G401 (cell line): Measurements from ENCODE around the gene PLXNB1. TPM values are rescaled to one million over a fixed set of nuclear protein-coding genes. Genes with fewer than 3 reads are reported as not detected.

Experiments
- DNase-seq: peaks from one replicate; pipeline ENCODE4 v3.0.0-alpha.2; 2015; ENCODE audit warnings: low spot score
- in situ Hi-C: cut with HindIII; loops from 2 replicates; pipeline ENCODE4 v1.10.0; 2016; ENCODE audit warnings: low sequenced_read_pairs, mixed read lengths
- total RNA-seq: library from RNA; depleted of rRNA; stranded (reverse); fragments of >200 nt; shearing (Covaris generic); gene quantifications from 2 replicates; pipeline ENCODE4 v1.2.3, GENCODE V29; 2014

Gene PLXNB1
- total RNA-seq, 1 experiment from 2014 or later = 23.5 TPM

GRCh38 chr3:48423241-48423882 lies 6.5 kb downstream of the PLXNB1 start:
- in situ Hi-C loops = no loop called here

GRCh38 chr3:48422681-48423080 lies 7.2 kb downstream of the PLXNB1 start:
- in situ Hi-C loops = no loop called here
- DNase-seq = no peak

More at GRCh38 chr3:48423241-48423882, 6.5 kb downstream of the PLXNB1 start:
- no peak for DNase-seq

GRCh38 chr3:48422272-48422671 lies 7.6 kb downstream of the PLXNB1 start:
- no peak for DNase-seq
- in situ Hi-C loops = no loop called here

DNA sequence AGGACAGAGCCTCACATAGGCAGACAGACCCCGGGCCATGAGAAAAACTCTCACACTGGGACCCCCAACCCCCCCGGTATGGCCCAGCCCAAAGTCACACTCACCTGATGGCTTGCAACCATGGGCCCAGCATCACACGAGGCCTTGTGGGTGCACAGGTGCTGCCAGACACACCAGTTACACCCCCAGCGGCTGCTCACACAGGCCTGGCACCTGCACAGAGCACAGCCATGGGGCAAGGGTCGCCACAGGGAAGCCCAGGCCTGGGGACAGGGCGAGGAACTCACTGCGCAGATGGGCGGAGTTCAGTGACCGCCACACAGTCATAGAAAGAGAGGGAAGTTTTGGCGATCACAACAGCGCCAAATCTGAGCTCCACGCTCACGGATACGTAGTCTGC lies 9.3 kb downstream of the PLXNB1 start:
- in situ Hi-C loops = no loop called here
- no peak for DNase-seq

DNA sequence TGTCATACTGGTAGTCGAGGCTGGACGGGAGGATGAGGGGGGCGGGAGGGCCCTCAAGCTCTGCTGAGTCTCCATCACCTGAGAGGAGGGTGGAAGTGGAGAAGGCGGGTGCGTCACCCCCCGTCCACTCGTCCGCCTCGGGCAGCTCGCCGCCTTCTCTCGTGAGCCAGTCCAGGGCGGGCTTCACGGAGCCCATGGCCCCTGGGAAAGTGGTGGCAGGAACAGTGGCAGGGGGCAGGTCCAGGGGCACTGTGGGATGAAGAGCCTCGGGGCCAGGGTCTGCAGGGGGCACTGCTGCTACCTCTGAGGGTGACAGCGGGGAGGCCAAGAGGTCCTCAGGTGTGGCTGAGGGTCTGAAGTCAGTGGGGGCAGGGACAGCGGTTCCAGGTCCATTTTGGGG lies 10.3 kb downstream of the PLXNB1 start:
- DNase-seq = no peak
- in situ Hi-C loops = no loop called here

DNA sequence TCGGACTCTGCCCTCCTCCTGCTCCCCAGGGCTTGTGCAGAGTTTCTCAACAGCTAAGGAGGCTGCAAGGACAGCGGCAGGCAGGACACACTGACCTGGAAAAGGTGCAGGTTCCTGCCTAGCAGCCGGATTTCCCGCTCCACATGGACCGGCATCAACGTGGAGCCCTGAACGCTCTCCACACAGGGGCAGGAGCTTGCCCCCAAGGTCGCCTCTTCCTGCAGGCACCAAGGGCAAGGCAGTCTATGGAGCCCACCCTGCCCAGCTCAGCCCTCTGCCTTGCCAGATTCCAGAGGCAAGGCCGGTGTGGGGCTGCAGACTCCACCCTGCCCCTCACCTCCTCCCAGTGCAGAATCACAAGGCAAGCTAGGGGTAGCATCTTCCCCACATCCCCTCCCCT lies 10.7 kb downstream of the PLXNB1 start:
- no peak for DNase-seq

DNA sequence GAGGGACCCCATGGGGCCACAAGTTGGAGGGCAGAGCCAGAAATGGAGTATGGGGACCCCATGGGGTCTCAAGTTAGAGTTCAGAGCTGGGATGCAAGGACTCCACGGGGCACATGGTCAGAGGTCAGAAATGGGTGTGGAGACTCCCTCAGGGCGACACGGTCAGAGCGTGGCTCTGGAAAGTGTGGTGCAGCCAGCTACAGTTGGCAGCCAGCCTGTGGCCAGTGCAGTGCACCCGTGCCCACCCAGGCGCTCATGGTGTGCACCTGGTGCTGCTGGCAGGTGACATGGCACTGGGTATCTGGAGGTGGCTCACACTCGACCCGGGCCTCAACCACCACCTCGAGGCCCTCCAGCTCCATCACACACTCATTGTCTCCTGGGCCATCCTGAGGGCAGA lies 11.2 kb downstream of the PLXNB1 start:
- in situ Hi-C loops = no loop called here
- DNase-seq = no peak

More for the DNA sequence above, 10.7 kb downstream of the PLXNB1 start:
- in situ Hi-C loops = no loop called here

GRCh38 chr3:48418140-48418539 lies 11.7 kb downstream of the PLXNB1 start:
- no peak for DNase-seq
- in situ Hi-C loops = no loop called here

DNA sequence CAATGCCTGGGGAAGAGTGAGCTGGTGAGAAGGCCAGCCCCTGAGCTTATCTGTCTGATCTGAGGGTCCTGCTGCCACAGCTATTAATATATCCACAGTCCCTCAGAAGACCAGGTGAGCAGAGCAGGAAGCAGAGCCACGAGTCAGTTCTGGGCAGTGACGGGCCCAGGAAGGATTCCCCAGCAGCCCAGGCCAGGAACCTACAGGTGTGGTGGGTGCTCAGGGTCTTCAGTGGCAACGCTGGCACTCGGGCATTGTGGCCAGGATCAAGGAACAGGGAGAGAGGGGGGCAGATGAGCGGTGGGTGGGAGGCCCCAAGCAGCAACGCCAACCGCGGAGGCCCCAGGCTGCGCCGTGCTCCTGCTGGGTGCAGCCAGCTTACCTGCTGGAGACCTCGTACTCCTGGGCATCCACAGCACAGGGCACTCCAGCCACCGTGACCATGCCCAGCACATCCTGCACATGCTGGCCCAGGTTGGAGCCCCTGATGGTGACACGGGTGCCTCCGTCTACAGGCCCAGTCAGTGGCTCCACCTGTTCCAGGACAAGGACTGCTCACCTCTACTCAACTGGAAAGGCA lies 12.3 kb downstream of the PLXNB1 start:
- in situ Hi-C loops = no loop called here

DNA sequence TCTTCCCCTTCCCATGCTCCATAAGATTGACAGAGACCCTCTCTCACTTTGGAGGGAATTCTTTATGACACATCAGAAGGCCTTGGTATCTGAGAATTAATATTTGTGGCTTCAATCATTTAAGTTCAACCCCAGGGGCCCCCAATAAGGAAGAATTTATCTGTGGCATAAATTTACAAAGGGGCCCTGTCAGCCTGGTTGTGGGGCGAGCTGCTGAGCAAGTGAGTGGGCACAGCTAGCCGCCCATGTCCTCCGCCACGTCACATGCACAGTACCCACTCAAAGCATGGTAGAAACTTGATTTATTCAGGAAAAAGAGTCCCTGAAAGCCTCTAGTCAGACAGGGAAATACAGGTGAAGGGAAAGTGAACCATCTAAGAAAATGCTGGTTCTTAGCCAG lies 13.3 kb downstream of the PLXNB1 start:
- DNase-seq = no peak
- in situ Hi-C loops = no loop called here

More for the DNA sequence above, 12.3 kb downstream of the PLXNB1 start:
- DNase-seq = no peak

GRCh38 chr3:48416091-48416505 lies 13.8 kb downstream of the PLXNB1 start:
- no peak for DNase-seq
- in situ Hi-C loops = no loop called here

GRCh38 chr3:48415251-48415953 lies 14.5 kb downstream of the PLXNB1 start:
- no peak for DNase-seq
- in situ Hi-C loops = no loop called here

DNA sequence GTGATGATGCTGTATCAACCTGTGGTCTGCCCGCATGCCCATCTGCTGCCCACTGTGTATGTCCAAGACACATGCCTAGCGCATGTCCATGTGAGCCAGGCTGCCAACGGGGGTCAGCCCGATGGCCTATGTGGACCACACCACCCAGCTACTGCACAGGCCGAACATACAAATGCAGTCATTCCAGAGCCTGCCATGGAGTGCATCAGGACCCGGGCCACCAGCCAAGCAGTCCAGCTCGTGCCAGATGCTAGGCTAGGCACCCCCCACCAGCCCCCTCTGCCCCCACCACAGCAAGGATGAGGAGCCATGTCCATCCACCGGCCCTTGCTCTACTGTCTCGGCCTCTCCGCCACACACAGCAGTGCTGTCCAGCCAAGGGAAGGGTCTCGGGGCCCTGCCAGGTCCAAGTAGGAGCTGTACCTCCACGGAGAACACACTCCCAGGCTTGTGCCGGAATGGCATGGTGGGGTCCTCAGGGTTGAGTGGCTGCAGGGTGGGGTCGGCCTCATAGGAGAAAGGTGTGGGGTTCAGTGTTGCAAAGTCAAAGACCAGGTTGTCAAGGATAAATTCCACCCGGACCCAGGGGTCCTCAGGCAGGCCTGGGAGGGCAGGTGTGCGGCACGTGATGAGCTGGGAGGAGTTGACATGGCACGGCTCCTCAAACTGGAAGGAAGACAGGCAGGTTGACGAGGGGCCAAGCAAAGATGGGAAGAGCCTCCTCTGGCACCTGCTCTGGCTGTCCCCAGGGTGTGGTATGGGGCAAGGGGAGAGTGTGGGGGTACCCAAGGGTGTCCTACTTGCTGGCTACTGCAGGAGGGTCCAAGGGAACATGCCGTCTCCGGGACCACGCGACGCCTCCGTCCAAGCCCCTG lies 15.3 kb downstream of the PLXNB1 start:
- DNase-seq = no peak
- in situ Hi-C loops = no loop called here

DNA sequence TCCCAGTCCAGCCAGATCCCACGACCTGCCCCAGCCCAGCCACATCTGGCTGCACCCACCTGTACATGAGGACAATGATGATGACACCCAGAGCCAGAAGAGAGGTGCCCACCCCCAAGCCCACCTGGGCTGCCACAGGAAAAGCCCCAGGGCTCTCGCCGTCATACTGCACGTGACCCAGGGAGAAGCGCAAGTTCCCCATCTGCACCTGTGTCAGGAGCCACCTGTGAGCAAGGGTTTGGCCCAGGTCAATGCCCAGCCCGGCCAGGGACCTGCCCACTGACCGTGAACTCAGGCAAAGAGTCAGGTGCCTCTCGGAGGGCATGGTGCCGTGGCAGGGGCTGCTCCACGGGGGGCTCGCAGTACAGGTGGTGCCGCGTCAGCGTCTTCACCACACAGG lies 16.3 kb downstream of the PLXNB1 start:
- in situ Hi-C loops = no loop called here
- no peak for DNase-seq

- DNase-seq = no peak
- in situ Hi-C loops = no loop called here
Observed at GRCh38 chr3:48413086-48413485, 16.8 kb downstream of the PLXNB1 start.

GRCh38 chr3:48412375-48413001 lies 17.4 kb downstream of the PLXNB1 start:
- in situ Hi-C loops = no loop called here
- no peak for DNase-seq

DNA sequence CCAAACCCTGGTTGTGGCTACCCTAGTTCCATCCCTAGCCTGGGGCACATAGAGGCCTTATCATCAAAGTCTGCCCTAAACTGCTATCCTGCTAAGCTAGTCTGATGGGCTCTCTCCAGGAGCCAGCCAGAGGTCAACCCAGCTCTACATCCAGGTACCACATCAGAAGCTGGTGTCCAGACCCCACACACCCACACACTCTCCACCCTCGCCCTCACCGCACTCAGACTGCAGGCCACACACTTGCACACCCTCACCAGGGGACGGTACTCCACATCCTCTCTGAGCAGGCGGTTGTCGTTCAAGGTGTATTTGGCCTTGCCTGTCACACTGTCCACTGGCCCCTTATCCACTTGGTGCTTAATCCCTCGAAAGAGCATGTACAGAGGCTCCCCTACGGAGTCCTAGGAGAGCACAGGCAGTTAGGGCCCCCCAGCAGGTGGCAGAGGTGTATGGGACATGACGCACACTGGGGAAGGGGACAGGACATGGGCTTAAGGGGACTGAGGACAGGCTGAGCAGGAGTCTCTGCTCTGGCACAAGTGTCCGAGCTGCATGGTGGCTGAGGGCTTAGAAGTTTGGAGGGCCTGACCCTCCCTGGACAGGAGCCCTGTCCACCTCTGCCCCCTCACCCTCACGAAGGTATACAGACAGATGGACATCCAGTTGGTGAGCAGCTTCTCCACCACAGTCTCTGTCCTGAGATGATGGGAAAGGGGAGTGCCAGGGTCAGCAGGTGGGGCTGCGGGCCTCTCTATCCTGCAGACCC lies 18.1 kb downstream of the PLXNB1 start:
- no peak for DNase-seq
- in situ Hi-C loops = no loop called here

DNA sequence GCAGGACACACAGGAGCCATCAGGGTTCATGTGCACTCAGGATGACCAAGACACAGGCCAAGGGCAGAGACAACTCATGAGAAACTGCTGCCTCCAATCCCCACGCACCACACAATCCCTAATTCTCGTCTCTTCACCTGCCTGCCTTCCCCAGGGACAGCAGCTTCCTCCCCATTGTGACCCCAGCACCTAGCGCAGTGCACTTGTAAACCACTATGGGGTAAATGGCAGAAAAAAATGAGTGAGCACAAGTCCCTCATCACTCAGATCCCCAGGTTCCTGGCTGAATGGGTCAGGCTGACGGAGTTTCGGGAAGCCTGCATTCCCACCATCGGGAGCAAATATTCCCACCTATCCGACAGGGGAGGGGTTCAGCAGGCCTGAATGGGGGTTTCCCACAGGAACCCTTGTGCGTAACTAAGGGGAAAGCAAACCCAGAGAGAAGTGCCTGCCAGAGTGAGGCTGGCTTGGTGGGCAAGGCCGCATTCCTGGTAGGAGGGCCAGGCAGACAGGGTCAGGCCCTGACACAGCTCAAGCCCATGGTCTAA lies 18.8 kb downstream of the PLXNB1 start:
- DNase-seq = no peak
- in situ Hi-C loops = no loop called here
